HG02852 (cell line): ENCODE data around the gene CRHBP.
"Not testable (repeated sequence)": the region's sequence is repeated elsewhere in the genome, so short reads cannot be mapped to it uniquely, and the experiment has no call there.

Experiments
- ATAC-seq: cut with Tn5 transposase; IDR thresholded peaks from one replicate; pipeline ENCODE4 v1.9.1; 2021; ENCODE audit warnings: mild to moderate bottlenecking, moderate library complexity; ENCODE audit not compliant: unreplicated experiment

The CRHBP gene

DNA sequence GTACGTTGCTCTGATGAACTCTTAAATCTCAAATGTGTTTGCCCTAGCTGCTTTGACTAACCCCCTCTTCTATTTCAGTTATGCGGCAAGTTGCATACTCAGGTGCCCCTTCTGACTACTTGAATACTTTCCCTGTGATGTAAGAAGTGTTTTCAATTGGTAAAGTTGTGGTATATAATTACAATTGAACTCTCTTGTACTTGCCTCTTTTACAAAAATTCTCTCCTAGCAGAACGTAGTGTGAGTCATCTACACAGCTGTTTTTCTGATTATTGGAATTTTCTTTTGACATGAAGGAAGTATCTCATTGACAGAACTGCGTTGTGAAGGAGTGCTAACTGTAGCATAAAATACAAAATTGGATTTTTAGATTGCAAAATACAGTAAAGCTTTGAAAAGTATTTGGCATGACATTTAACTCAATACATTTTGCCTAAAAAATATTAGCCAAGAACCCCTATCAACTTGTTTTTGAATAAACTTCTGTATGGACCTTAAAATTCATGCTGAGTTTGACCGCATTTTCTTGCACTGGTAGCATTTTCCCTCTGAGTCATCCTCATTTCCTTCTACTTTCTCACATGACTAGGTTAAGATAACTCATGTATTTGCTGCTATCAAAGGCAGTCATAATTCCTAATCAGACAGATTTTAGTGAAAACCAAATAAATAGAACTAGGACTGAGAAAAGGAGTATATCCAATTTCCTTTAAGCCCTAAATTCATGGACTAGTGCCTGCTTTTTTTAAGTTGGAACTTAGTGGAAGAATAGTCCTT, 6.3 kb downstream of the CRHBP start:
- ATAC-seq: no peak

DNA sequence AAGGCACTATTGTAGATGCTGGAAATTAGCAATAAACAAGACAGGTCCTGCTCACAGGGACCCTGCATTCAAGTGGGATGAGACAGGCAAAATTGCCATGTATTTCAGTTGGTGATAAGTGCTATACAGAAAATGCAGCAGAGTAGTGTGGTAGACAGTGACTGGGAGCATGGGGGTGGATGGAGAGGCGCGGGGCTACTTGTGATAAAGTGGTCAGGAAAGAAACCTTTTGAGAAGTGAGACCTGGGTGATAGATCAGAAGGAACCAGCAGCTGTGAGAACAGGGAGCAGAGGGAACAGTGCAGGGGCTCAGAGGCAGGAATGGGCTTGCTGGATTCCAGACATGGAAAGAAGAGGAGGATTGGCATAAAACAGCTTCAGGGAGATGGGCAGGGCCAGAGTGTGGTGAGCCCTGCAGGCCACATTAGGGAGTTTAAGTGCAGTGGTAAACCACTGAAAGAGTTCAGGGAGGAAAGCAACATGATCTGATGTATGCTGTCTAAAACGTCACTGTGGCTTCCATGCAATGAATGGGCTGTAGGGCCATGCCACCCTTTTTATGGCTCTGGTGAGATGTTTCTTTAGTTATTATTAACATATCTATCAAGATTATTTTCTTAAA, 7.3 kb downstream of the CRHBP start:
- no peak for ATAC-seq

DNA sequence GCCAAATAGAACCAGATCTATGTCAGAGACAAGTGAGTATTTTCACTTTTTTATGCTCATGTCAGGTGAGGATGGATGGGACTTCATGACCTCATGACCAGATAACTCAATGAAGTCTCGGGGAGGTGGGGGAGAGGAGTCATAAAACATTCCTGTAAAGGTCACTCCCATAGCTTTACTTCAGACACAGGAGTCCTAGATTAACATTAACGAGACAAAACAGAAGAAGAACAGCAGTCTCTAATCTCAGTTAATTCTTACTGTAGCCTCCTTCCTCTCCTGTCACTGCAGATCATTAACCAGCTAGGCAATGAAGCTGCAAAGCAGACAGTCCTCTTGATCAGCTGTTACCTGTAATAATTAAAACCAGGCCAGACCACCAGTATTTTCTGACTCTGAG, 11.2 kb downstream of the CRHBP start:
- no peak for ATAC-seq

DNA sequence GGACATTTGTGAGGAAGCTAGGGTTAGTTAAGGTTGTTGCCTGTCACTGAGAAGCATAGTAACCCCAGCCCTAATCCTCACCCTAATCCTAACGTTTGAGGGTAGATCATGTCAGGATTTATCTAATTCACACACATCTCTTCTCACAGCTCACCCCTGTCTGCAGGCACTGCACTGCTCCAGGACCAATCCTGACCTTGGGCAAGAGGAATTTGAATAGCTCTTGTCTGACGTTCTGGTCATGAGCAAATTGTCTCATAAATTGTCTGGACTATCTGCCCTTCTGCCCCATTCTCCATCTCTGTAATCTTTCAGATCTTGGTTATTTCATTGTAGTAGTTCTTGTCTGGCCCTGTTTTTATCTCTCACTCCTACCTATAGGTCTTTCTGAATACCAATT, 18.7 kb downstream of the CRHBP start:
- ATAC-seq: no peak

DNA sequence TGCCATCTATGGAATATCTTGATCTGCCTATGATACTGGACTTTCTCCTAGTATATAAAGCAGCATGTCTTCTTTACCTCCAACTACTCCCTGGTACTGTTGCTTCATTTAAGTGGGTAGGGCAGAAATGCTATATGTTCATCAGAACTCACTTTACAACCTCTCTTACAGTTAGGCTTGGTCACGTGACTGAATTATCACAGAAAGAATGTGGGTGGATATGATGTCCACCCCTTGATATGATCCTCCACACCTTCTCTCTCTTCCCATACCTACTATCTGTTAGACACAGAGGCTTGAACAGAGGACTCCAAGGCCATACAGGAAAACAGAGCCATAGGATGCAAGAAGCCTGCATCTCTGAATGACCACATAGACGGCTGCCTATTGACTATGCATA, 19.8 kb downstream of the CRHBP start:
- ATAC-seq: no peak

DNA sequence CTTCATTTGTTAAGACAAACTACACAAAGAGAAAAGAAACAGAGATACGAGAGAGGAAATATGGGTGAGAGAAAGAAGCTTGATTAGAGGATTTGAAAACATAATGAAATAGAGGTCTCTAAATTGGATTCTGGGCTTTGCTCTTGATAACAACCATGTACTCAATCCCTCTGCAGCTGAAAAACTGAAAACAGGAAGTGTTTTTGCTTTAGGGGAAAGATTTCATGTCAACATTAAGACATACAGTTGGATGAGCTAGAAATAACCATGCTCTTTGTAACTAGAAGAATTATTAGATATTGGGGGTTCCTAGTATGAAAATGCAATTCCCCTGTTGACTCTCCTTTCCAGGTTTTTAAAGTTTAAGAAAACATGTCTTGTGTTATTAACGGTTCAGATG, 21.9 kb downstream of the CRHBP start:
- no peak for ATAC-seq

DNA sequence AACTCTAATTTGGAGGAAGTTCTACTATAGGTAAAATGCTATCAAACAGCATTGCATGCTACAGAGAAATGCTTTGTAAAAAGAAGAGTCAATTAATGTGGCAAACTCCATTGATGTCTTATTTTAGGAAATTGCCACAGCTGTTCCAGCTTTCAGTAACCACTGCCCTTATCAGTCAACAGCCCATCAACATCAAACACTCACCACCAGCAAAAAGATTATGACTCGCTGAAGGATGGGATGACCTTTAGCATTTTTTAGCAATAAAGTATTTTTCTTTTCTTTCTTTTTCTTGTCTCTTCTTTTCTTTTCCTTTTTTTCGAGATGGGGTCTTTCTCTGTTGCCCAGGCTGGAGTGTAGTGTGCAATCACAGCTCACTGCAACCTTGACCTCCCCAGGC, 26.0 kb downstream of the CRHBP start:
- no peak for ATAC-seq

DNA sequence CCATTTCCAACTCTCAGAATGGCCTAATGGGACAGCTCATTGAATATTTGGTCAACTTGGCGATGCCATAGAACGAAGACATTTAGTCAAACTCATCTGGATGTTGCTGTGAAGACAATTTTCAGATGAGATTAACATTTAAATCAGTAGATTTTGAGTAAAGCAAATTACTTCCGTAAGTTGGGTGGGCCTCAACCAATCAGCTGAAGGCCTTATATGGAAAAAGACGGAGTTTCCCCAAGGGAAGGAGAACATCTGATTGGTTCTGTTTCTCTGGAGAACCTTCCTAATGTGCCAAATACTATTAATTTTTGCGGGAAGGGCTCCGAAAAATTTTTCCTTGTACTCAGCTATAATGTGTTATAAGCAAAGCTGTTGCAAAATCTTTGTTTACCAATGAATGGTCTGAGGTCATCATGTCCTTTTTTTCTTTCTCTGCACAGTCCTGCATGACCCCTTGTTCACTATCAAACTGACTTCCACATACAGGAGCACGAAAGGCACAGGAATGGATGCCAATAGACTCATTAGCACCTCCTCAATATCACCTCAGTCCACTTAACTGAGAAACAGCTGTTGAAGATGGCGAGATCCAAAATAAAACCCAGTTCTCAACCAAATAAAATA, 27.8 kb downstream of the CRHBP start:
- no peak for ATAC-seq

DNA sequence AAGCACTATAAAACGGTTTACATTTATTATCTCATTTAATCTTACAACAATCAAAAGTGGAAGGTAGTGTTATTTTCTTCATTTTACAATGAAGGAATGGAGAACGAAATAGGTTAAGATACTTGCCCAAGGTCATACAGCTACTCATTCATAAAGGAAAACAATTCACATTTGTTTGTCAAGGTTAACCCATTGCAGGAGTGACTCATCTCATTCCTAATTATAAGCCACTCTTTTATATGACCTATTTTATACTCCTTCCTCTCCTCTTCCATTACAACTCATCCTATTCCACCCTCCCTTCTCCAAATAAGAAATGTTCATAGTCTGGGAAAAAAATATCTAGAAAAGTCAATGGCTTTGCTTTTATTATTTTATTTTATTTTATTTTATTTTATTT, 29.6 kb downstream of the CRHBP start:
- ATAC-seq: no peak

DNA sequence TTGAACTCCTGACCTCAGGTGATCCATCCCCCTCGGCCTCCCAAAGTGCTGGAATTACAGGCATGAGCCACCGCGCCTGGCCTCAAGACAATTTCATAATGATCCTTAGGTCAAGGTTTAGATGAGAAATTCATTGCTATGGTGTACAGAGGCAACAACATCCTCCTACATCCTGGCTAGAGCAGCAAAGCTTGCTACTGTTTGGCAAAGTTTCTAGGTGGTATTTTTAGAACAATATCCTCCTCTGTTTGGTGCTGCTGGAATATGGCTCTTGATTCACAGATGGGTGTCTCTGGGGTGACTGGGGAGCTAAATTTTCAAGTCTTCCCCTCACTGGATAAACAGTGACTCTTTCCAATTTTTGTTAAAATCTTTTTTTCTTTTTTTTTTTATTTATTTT, 30.6 kb downstream of the CRHBP start:
- ATAC-seq: no peak

DNA sequence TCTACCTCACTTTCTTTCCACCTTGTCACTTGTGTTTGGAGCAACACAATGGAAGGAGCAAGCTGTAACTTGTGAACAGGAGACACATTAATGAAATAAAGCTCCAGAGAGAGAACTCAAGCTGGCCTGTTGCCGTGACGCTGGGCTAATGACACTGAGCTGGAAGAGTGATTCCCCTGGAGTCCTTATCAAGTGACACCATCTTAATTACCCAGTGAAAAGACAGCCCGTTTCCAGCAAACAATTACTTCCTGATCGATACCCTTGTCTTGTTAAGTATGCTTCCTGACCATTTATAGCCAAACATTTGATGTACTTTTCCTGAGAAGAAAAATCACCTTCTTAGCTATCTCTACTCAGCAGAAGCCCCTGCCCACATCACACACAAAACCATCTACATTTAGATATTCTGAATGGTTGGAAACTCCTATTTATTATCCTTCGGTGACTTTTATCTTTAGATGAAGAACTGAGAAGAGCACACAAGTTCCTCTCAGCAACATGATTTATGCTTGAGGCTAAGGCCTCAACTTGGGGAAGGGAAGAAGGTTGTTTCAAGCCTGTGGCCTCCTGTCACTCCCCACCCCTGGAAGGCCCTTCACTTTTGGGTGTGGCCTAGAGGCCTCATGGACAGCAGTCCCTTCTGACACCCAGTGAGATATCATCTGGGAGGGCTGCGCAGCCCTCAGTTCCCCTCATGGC, 34.1 kb downstream of the CRHBP start:
- no peak for ATAC-seq

DNA sequence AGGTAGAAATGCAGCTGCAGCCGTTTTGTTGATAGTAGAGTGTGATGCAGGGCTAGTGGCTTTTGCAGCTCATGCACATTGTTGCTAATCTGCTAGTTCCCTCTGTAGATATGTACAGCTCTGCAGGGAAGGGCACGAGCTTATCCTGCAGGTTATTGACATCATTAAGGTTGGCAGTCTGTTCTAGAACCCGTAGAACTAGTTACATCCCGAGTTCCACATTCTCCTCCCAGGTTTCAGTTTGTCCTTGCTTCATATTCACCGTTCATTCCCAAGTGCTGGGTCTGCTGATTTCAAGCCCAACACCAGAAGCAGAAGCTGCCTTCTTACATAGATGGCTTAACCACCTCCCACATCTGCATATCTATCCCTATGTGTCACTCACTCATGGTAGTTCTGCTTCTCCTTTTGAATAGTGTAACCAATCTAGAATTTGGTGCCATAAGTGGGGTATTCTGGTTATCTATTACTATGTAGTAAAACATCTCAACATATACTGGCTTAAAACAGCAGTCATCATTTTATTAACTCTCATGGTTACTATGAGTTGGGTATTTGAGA, 38.1 kb downstream of the CRHBP start:
- ATAC-seq: no peak

DNA sequence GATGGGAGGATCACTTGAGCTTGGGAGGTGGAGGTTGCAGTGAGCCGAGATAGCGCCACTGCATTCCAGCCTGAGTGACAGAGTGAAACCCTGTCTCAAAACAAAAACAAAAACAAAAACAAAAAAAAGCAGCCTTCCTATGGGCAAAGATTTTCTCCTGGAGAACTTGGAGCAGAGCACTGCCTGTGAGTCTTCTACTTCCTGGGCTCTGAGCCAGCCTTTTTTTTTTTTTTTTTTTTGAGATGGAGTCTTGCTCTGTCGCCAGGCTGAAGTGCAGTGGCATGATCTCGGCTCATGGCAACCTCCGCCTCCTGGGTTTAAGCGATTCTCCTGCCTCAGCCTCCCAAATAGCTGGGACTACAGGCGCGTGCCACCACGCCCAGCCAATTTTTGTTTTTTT, 40.6 kb downstream of the CRHBP start:
- ATAC-seq: not testable (repeated sequence)

DNA sequence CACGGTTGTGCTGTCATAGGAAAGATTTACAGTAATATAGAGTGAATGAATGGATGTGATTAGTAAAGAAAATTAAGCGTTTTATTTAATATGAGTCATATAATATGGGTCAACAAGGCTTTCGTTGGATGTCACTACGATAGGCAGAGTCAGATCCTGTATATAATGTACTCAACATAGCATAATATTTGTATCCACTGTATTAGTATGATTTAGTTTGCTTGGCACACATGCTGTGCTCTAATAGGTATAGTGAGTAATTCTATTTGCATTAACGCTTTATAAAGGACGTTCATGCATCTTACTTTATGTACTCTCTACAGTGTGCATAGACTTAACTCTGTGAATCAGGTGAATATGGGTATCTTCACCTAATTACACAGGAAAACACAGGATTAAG, 41.5 kb downstream of the CRHBP start:
- no peak for ATAC-seq

DNA sequence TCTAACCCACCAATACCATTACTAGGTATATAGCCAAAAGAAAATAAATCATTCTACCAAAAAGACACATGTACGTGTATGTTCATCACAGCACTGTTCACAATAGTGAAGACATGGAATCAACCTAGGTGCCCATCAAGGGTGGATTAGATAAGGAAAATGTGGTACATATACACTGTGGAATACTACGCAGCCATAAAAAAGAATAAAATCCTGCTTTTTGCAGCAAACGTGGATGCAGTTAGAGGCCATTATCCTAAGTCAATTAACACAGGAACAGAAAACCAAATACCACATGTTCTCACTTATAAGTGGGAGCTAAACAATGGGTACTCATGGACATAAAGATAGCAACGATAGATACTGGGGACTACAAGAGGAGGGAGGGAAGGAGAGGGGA, 45.4 kb downstream of the CRHBP start:
- not testable (repeated sequence) for ATAC-seq

DNA sequence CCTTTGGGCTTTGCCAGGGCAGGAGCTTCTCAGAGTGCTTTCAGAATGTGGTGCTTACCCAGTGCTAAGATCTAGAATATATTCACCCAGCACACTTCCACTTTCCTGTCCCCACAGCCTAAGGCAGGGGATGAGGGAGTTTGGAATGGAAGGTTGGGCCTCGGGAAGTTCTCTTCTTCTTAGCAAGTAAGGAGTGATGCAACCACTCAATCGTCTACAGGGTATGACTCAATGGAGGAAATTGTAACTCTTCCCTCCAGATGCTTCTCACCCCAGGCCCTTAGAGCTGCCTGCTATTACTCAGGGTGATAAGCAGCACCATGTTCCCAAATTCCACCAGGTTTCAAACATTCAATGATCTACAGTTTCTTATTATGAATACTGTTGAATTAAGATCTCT, 46.6 kb downstream of the CRHBP start:
- no peak for ATAC-seq

DNA sequence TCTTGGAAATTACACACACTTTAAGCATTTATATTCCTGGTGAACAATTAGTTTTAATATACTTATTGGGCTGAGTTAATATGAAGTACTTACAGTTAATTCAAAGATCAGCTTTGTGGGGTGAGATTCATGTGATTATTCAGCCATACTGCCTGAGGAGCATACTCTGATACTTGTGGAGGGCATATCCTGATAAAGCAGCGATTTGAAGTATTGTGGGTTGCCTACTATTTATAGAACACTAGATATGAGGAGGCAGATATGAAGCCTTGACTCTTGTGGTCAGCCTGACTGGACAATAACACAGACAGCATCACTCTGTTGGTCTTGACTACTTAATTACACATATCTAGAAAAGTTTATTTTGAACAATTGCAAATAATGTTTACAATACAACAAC, 50.4 kb downstream of the CRHBP start:
- no peak for ATAC-seq

DNA sequence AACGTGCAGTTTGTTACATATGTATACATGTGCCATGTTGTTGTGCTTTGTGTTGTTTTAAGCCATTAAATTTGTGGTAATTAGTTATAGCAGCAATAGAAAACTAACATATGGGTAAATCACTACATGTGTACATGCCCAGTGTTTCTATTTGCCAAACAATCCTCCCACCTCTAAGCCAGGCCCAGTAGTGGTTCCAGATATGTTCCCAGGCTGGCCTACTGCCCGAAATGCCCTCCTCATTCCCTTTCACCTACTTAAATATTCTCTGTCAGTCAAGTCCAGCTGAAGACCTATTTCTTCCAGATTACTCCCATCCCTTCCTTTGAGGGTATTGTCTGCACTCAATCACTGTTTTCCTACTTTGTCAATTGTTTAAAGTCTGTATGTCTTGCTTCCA, 53.3 kb downstream of the CRHBP start:
- ATAC-seq: no peak

DNA sequence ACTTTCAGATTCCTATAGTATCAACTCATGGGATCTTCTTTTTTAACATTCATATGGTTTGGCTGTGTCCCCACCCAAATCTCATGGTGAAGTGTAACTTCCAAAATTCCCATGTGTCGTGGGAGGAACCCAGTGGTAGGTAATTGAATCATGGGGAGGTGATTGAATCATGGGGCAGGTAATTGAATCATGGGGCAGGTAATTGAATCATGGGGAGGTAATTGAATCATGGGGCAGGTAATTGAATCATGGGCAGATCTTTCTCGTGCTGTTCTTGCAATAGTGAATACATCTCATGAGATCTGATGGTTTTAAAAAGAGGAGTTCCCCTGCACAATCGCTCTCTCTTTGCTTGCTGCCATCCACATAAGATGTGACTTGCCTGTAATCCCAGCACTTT, 55.6 kb downstream of the CRHBP start:
- no peak for ATAC-seq

DNA sequence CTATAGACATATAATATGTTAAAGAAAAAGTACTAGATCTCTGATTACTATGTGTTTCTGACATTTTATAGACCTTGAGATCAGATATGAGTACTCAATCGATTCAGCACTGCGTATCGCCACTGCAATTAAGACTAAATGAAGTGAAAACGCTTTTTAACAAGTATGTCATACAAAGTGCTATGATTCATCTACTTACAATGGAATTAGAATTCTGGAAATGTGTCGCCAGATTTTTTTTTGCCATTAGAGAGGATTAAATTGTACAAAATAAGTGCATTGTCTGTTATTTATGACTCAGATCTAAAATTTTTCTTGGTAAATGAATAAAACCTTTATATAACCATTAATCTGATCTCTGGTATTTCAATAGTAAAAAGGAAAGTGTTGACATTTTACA, 57.4 kb downstream of the CRHBP start:
- ATAC-seq: no peak

DNA sequence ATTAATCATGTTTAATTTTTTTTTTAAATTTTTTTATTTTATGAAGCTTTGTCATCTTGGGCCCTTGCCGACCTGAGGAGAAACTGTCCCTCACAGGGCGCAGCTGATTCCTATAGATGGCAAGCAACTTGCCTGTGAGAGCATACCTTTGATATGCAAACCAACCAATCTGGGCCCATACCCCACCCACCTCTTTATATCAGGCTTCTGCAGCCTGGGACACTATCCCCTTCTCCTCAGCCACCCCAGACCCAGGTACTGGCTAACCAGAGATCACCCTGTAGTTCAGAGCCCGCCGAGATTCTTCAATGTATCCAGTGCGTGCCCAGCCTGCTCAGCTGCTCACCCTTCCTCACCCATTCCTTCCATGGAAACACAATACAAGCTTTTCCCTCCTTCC, 58.7 kb downstream of the CRHBP start:
- ATAC-seq: no peak
